GM23338 (cell line): ENCODE measurements around the gene CHCHD3.

ENCODE experiments used
- CTCF ChIP-seq, 2 experiments: fragments of 200-600 bp in 1 of 2; sonication (generic) in 1 of 2; conservative IDR thresholded peaks; 2 replicates each; pipeline versions ENCODE4 v1.5.1 to v1.6.1; 2016 to 2017; ENCODE audit warnings: antibody characterized with exemption in 2 of 2, low read depth in 2 of 2, mild to moderate bottlenecking in 2 of 2, moderate library complexity in 1 of 2
- EZH2 ChIP-seq: fragments of 200-600 bp; sonication (generic); IDR thresholded peaks from one replicate; pipeline ENCODE4 v1.8.0; 2017; ENCODE audit warnings: antibody characterized with exemption, mild to moderate bottlenecking, low read depth; ENCODE audit not compliant: unreplicated experiment

- no peak for TF ChIP-seq CTCF (conservative IDR thresholded peaks at IDR 0.05; ENCODE audit: low read depth in 2 of 2)
- TF ChIP-seq EZH2 = no peak
These were observed 93.8 kb downstream of the CHCHD3 start for GRCh38 chr7:132988117-132988516.
